Measurements from ENCODE around the gene OR51E1. TPM values are rescaled to one million over a fixed set of nuclear protein-coding genes. Genes with fewer than 3 reads are reported as not detected.

Gene OR51E1
- total RNA-seq, 4 donors from 2014 or later, result 0.33 to 1.3 (median 1.2) TPM; not detected in 1

DNA sequence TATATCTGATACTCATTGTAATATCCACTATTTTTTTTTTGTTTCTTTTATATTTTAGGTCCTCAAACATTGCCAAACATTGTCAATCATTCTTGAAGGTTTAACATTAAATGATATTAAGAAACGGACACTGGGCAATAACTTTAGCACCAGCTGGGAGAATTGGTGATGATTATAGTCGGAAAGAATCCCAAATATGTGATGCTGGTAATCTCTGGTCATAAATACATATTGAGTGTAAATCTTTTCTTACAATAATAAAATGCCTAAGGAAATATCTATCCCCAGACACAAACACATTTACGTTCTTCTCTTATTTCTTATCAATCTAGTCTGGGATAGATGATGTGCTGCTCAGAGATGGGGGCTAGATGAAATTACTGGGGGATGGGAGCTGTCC is 28.7 kb downstream of the OR51E1 start:
- no peaks in the 10 kb centered on the region for H3K36me3 ChIP-seq
- WGBS, result 42% methylated on average over 3 of the region's 3 CpGs
- no peaks in the 10 kb centered on the region for H3K27me3 ChIP-seq
- H3K4me3 ChIP-seq, result no peak overlapping the region
- DNase-seq (ENCODE audit: extremely low spot score), result no peak
- no peak overlapping the region for H3K27ac ChIP-seq (replicated peaks in 1 of 4)
- intact Hi-C loops (cut with DNase I), result no loop called here
- peaks cover 0 to 15% (median 4%) of the 10 kb centered on the region in 4 donors for H3K4me1 ChIP-seq
- TF ChIP-seq POLR2A (IDR thresholded peaks at IDR 0.05; ENCODE audit: low read depth) (no peak), POLR2AphosphoS5 (IDR thresholded peaks at IDR 0.05) (no peak), EP300 (IDR thresholded peaks at IDR 0.05) (no peak)
- TF ChIP-seq, protein P1, sequence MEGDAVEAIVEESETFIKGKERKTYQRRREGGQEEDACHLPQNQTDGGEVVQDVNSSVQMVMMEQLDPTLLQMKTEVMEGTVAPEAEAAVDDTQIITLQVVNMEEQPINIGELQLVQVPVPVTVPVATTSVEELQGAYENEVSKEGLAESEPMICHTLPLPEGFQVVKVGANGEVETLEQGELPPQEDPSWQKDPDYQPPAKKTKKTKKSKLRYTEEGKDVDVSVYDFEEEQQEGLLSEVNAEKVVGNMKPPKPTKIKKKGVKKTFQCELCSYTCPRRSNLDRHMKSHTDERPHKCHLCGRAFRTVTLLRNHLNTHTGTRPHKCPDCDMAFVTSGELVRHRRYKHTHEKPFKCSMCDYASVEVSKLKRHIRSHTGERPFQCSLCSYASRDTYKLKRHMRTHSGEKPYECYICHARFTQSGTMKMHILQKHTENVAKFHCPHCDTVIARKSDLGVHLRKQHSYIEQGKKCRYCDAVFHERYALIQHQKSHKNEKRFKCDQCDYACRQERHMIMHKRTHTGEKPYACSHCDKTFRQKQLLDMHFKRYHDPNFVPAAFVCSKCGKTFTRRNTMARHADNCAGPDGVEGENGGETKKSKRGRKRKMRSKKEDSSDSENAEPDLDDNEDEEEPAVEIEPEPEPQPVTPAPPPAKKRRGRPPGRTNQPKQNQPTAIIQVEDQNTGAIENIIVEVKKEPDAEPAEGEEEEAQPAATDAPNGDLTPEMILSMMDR (IDR thresholded peaks at IDR 0.05), result no peak
- no peaks in the 10 kb centered on the region for H3K9me3 ChIP-seq

DNA sequence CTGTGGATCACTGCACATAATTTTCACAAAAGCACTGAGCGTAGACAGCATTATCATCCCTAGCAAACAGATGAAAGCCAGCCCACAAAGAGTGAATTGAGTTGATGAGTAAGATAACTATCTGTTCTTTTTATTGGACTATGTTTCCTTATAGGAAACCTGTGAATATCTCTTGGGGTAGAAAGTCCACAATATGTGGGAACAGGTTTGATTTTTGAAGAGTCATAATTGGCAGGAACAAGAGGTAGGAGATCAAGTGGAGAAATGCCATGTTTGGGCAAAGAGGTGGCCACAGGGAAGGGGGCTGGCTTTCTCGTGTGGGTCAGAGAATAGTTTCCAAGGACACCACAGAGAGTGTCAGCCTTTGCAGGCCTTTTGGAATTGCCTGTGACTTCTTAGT is 30.0 kb downstream of the OR51E1 start:
- Histone ChIP-seq H3K9me3 (no peaks in the 10 kb centered on the region), H3K36me3 (no peaks in the 10 kb centered on the region), H3K4me3 (no peak overlapping the region), H3K27ac (replicated peaks in 1 of 4) (no peak overlapping the region), H3K4me1 (peaks cover 0 to 19% (median 4%) of the 10 kb centered on the region in 4 donors), H3K27me3 (no peaks in the 10 kb centered on the region)
- TF ChIP-seq EP300 (IDR thresholded peaks at IDR 0.05) (no peak), POLR2AphosphoS5 (IDR thresholded peaks at IDR 0.05) (no peak), POLR2A (IDR thresholded peaks at IDR 0.05; ENCODE audit: low read depth) (no peak)
- TF ChIP-seq, protein P1 (IDR thresholded peaks at IDR 0.05), result no peak
- WGBS, result 73% methylated on average over 2 of the region's 2 CpGs
- intact Hi-C loops (cut with DNase I), result no loop called here
- DNase-seq (ENCODE audit: extremely low spot score), result no peak

DNA sequence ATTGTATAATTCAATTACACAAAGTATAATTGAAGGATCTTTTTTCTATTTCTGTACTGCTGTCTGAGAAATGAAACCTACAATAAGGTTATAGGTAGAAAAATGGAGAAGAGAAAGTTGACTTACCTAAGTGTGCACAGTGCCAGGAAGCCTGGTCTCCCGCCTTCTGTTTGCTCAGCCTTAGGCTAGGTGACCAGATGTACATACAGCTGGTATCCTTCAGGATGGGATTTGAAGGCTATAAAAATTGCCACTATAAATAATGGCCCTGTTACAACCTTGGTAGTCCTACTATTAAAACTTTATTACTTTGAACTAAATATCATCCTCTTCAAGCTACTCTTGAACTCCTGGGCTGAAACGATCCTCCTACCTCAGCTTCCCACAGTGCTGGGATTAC is 34.2 kb downstream of the OR51E1 start:
- TF ChIP-seq, protein P1 (IDR thresholded peaks at IDR 0.05), result no peak
- TF ChIP-seq POLR2A (IDR thresholded peaks at IDR 0.05; ENCODE audit: low read depth) (no peak), EP300 (IDR thresholded peaks at IDR 0.05) (no peak), POLR2AphosphoS5 (IDR thresholded peaks at IDR 0.05) (no peak)
- WGBS, result 84% methylated on average over 2 of the region's 2 CpGs
- no peak overlapping the region for H3K27ac ChIP-seq (replicated peaks in 1 of 4)

DNA sequence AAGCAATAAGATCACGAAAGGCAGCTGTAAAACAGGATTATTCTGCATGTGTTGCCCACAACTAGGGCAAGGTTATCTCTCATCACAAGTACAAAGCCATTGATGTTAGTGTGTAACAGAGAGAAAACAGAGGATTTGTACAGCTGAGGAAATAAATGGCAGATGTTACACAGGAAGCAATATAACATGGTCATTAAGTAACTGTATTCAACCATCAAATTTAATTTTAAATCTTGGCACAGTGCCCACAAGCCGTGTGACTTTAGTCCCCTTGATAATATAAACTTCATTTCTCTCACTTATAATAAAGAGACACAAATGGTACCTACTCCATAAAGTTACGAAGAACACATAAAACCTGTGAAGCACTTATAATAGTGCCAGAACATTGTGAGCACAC is 36.6 kb downstream of the OR51E1 start:
- 50% methylated on average over 3 of the region's 3 CpGs for WGBS
- intact Hi-C loops (cut with DNase I), result no loop called here
- H3K4me3 ChIP-seq, result no peak overlapping the region
- no peak overlapping the region for H3K27ac ChIP-seq (replicated peaks in 1 of 4)
- H3K36me3 ChIP-seq, result no peaks in the 10 kb centered on the region
- H3K27me3 ChIP-seq, result no peaks in the 10 kb centered on the region
- no peak for DNase-seq (ENCODE audit: extremely low spot score)
- no peaks in the 10 kb centered on the region for H3K9me3 ChIP-seq
- TF ChIP-seq POLR2AphosphoS5 (IDR thresholded peaks at IDR 0.05) (no peak), EP300 (IDR thresholded peaks at IDR 0.05) (no peak), POLR2A (IDR thresholded peaks at IDR 0.05; ENCODE audit: low read depth) (no peak)
- TF ChIP-seq, protein P1 (IDR thresholded peaks at IDR 0.05), result no peak
- peaks cover 0 to 11% (median 0%) of the 10 kb centered on the region in 4 donors for H3K4me1 ChIP-seq

More for the DNA sequence above, 34.2 kb downstream of the OR51E1 start:
- Histone ChIP-seq H3K9me3 (no peaks in the 10 kb centered on the region), H3K4me1 (peaks cover 0 to 14% (median 2%) of the 10 kb centered on the region in 4 donors), H3K36me3 (no peaks in the 10 kb centered on the region), H3K4me3 (no peak overlapping the region), H3K27me3 (no peaks in the 10 kb centered on the region)
- intact Hi-C loops (cut with DNase I), result no loop called here
- DNase-seq (ENCODE audit: extremely low spot score), result no peak
